NCI-H82 treated with DMSO at 0.1 percent for 48 hours (cell line): ENCODE results near the gene FANCG.

Source experiments
- DNase-seq: peaks from one replicate; lab custom pipeline; 2025; ENCODE audit not compliant: unreplicated experiment; lab: John Stamatoyannopoulos, UW

FANCG gene

DNA sequence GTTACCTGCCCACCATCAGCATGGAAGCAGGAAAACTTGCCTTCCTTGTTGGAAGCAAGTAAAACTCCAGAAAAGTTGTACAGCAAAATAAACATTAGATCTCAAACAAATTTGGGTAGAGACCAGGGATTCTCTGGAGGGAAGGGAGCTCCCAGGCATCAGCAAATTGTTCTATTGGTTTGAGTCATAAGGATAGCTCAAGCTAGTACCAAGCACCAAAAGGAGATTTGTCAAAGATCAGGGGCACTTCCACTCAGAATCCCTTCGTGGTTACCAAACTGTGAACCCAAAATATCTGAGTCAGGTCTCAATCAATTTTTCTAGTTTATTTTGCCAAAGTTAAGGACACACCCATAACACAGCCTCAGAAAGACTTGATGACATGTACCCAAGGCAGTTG is 52.4 kb downstream of the FANCG start:
- no peak for DNase-seq

DNA sequence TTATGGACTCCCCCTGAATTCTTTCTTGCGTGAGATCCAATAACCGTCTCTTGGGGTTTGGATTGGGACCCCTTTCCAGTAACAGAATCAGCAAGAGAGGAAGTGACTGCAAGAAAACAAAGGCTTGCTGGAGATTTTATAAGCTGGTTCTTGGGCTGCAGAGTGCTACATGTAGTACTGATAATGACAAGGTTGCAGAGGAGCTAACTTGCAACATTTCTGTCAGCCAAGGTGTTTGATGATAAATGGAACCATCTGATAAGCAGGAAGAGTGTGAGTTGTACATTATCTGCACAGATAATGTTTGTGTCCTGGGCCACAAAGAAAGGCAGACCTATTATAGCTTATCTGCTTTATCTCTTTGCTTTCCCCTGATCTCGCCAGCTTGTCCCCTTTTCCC is 53.1 kb downstream of the FANCG start:
- no peak for DNase-seq
